SK-N-SH (cell line): ENCODE data around the gene STPG2.

Experiments
- CTCF ChIP-seq: fragments of 200-600 bp; sonication (generic); IDR thresholded peaks from 2 replicates; pipeline ENCODE4 v1.6.1; 2017; ENCODE audit warnings: antibody characterized with exemption, mild to moderate bottlenecking, moderate library complexity
- GABPA ChIP-seq: IDR thresholded peaks from 2 replicates; pipeline ENCODE4 v1.4.0; 2012; ENCODE audit warnings: low read depth, mild to moderate bottlenecking
- MAX ChIP-seq: IDR thresholded peaks from 2 replicates; pipeline ENCODE4 v1.4.0; 2012; ENCODE audit warnings: low read depth
- MXI1 ChIP-seq: IDR thresholded peaks from 2 replicates; pipeline ENCODE4 v1.6.1; 2012; ENCODE audit warnings: mild to moderate bottlenecking, low read depth, low read length, improper control_type of control experiment
- RCOR1 ChIP-seq: fragments of 150-350 bp; IDR thresholded peaks from 2 replicates; pipeline ENCODE4 v1.6.1; 2017; ENCODE audit warnings: antibody characterized with exemption, low read length
- TCF12 ChIP-seq: IDR thresholded peaks from 2 replicates; pipeline ENCODE4 v1.4.0; 2012

GRCh38 chr4:97670703-97671269 is 472.5 kb downstream of the STPG2 start:
- TF ChIP-seq MXI1 (no peak), GABPA (no peak), RCOR1 (no peak), TCF12 (no peak), CTCF (no peak), MAX (no peak)
